H1 (cell line): Measurements from ENCODE around the gene HLTF. TPM values are rescaled to one million over a fixed set of nuclear protein-coding genes. Genes with fewer than 3 reads are reported as not detected.

Experiments used
- CTCF ChIA-PET: fragments of 300-600 bp; sonication (Branson Sonifier 250); formaldehyde crosslinking; loops from one replicate; lab custom pipeline; 2021; ENCODE audit not compliant: partially characterized antibody; lab: Charles Lee
- POLR2A ChIA-PET: fragments of 300-600 bp; sonication (Branson Sonifier 250); formaldehyde crosslinking; loops from one replicate; lab custom pipeline; 2021; ENCODE audit warnings: inconsistent platforms; ENCODE audit not compliant: partially characterized antibody; lab: Charles Lee
- DNase-seq, 2 experiments: peaks; one replicate each; pipeline versions ENCODE4 v3.0.0 to v3.0.0-alpha.2; 2010 to 2022; ENCODE audit warnings: low spot score in 2 of 2, low read depth in 1 of 2, mixed read lengths in 1 of 2
- FAIRE-seq: peaks from 2 replicates; lab custom pipeline; 2011; peaks lifted over from hg19 to GRCh38; lab: Jason Lieb, UNC
- H2AFZ ChIP-seq: 2 replicates; pipeline ENCODE4 v1.8.1; 2012; ENCODE audit warnings: low read length, inconsistent platforms
- H2AK5ac ChIP-seq: 2 replicates; pipeline ENCODE4 v1.6.1; 2013; ENCODE audit warnings: low read depth, low read length
- H2BK120ac ChIP-seq: replicated peaks from 2 replicates; pipeline ENCODE3; 2013; ENCODE audit warnings: low read depth, low read length, inconsistent platforms
- H2BK12ac ChIP-seq: 2 replicates; pipeline ENCODE4 v1.6.1; 2013; ENCODE audit warnings: low read depth, low read length
- H2BK15ac ChIP-seq: 2 replicates; pipeline ENCODE4 v1.6.1; 2013; ENCODE audit warnings: low read length
- H2BK20ac ChIP-seq: 2 replicates; pipeline ENCODE4 v1.6.1; 2013; ENCODE audit warnings: low read length
- H2BK5ac ChIP-seq: 2 replicates; pipeline ENCODE4 v1.6.1; 2013; ENCODE audit warnings: low read depth, low read length
- H3K14ac ChIP-seq: 2 replicates; pipeline ENCODE4 v1.6.1; 2013; ENCODE audit warnings: inconsistent platforms; ENCODE audit not compliant: insufficient read length
- H3K18ac ChIP-seq: 2 replicates; pipeline ENCODE4 v1.6.1; 2013; ENCODE audit warnings: low read length; ENCODE audit errors: extremely low read depth
- H3K23ac ChIP-seq: 2 replicates; pipeline ENCODE4 v1.6.1; 2013; ENCODE audit warnings: inconsistent platforms; ENCODE audit not compliant: insufficient read length
- H3K23me2 ChIP-seq: 2 replicates; pipeline ENCODE4 v1.6.1; 2013; ENCODE audit warnings: low read depth, low read length
- H3K27ac ChIP-seq: 2 replicates; pipeline ENCODE4 v1.6.1; 2011; ENCODE audit warnings: low read depth, low read length, inconsistent platforms
- H3K27me3 ChIP-seq, 4 experiments: replicated peaks in 1 of 4; 1 replicate in 1 of 4; 2 replicates in 3 of 4; pipeline versions ENCODE4 v1.6.1 to v1.8.1; 2011 to 2013; ENCODE audit warnings: low read length in 3 of 4, mild to moderate bottlenecking in 3 of 4, inconsistent platforms in 2 of 4, mixed read lengths in 2 of 4, moderate library complexity in 1 of 4; ENCODE audit not compliant: control insufficient read depth in 3 of 4, insufficient read depth in 3 of 4; ENCODE audit errors: extremely low read depth in 1 of 4
- H3K36me3 ChIP-seq, 4 experiments: 2 replicates each; pipeline versions ENCODE4 v1.6.1 to v1.8.1; 2011 to 2013; ENCODE audit warnings: mild to moderate bottlenecking in 4 of 4, low read length in 3 of 4, moderate library complexity in 2 of 4, control low read depth in 1 of 4, inconsistent platforms in 1 of 4; ENCODE audit not compliant: insufficient read depth in 4 of 4, control insufficient read depth in 2 of 4
- H3K4ac ChIP-seq: replicated peaks from 2 replicates; pipeline ENCODE3; 2013; ENCODE audit warnings: low read length, low read depth, mixed read lengths, inconsistent platforms; ENCODE audit not compliant: insufficient read length
- H3K4me1 ChIP-seq, 4 experiments: replicated peaks in 1 of 4; 1 replicate in 1 of 4; 2 replicates in 3 of 4; pipeline versions ENCODE4 v1.6.1 to v1.8.1; 2011 to 2013; ENCODE audit warnings: low read length in 3 of 4, inconsistent platforms in 2 of 4, mixed read lengths in 1 of 4; ENCODE audit not compliant: insufficient read depth in 4 of 4, control insufficient read depth in 3 of 4
- H3K4me2 ChIP-seq, 2 experiments: 2 replicates each; pipeline versions ENCODE4 v1.6.1 to v1.8.1; 2011 to 2013; ENCODE audit warnings: low read depth in 2 of 2, low read length in 2 of 2, control low read depth in 1 of 2, inconsistent platforms in 1 of 2, mild to moderate bottlenecking in 1 of 2; ENCODE audit not compliant: insufficient read depth in 1 of 2
- H3K4me3 ChIP-seq, 4 experiments: fragments of 200-600, 300-600 bp in 1 of 4; sonication (generic), shearing (Covaris generic), sonication (Bioruptor Twin) in 1 of 4; 2 replicates each; pipeline versions ENCODE4 v1.5.1 to v1.8.1; 2011 to 2016; ENCODE audit warnings: low read length in 4 of 4, low read depth in 3 of 4, control low read depth in 2 of 4, inconsistent platforms in 2 of 4, mild to moderate bottlenecking in 2 of 4, mixed read lengths in 1 of 4, moderate library complexity in 1 of 4; ENCODE audit not compliant: insufficient read depth in 2 of 4; ENCODE audit errors: extremely low read depth in 1 of 4
- H3K56ac ChIP-seq: replicated peaks from 2 replicates; pipeline ENCODE3; 2013; ENCODE audit warnings: low read depth, mild to moderate bottlenecking, mixed read lengths, low read length, inconsistent platforms; ENCODE audit not compliant: insufficient read length
- H3K79me1 ChIP-seq: 2 replicates; pipeline ENCODE4 v1.6.1; 2013; ENCODE audit warnings: low read depth, low read length, control low read depth
- H3K79me2 ChIP-seq, 2 experiments: 2 replicates each; pipeline versions ENCODE4 v1.6.1 to v1.8.1; 2012 to 2013; ENCODE audit warnings: low read length in 2 of 2, mild to moderate bottlenecking in 2 of 2, inconsistent platforms in 1 of 2; ENCODE audit not compliant: insufficient read depth in 2 of 2, control insufficient read depth in 1 of 2
- H3K9ac ChIP-seq, 4 experiments: replicated peaks in 1 of 4; 1 replicate in 1 of 4; 2 replicates in 3 of 4; pipeline versions ENCODE4 v1.6.1 to v1.8.1; 2011 to 2013; ENCODE audit warnings: low read depth in 3 of 4, low read length in 3 of 4, control low read depth in 2 of 4, mild to moderate bottlenecking in 2 of 4, moderate library complexity in 2 of 4, inconsistent platforms in 1 of 4; ENCODE audit errors: extremely low read depth in 1 of 4
- H3K9me3 ChIP-seq, 2 experiments: 2 replicates each; pipeline versions ENCODE4 v1.6.1 to v1.8.1; 2012 to 2013; ENCODE audit warnings: mild to moderate bottlenecking in 2 of 2, moderate library complexity in 2 of 2, control low read depth in 1 of 2, inconsistent platforms in 1 of 2, low read depth in 1 of 2, low read length in 1 of 2, mixed read lengths in 1 of 2; ENCODE audit not compliant: insufficient read depth in 2 of 2
- H4K20me1 ChIP-seq, 2 experiments: replicated peaks in 1 of 2; 2 replicates each; pipeline versions ENCODE3 to v1.8.1; 2011 to 2013; ENCODE audit warnings: inconsistent platforms in 2 of 2, low read length in 2 of 2, mild to moderate bottlenecking in 1 of 2; ENCODE audit not compliant: insufficient read depth in 2 of 2, control insufficient read depth in 1 of 2
- H4K5ac ChIP-seq: 2 replicates; pipeline ENCODE4 v1.6.1; 2013; ENCODE audit warnings: low read length, low read depth, mixed read lengths, inconsistent platforms; ENCODE audit not compliant: insufficient read length
- H4K8ac ChIP-seq: 2 replicates; pipeline ENCODE4 v1.8.0; 2013; ENCODE audit warnings: mild to moderate bottlenecking, moderate library complexity, low read length, inconsistent platforms; ENCODE audit not compliant: insufficient read depth; ENCODE audit errors: extremely low read depth
- H4K91ac ChIP-seq: replicated peaks from 2 replicates; pipeline ENCODE3; 2013; ENCODE audit warnings: low read length, mixed read lengths, inconsistent platforms; ENCODE audit not compliant: insufficient read length
- HDAC2 ChIP-seq, 2 experiments: fragments of 300-600 bp in 1 of 2; sonication (generic) in 1 of 2; IDR thresholded peaks; 2 replicates each; pipeline ENCODE4 v1.6.1; 2011 to 2012; ENCODE audit warnings: low read depth in 2 of 2, low read length in 2 of 2, mild to moderate bottlenecking in 2 of 2, moderate library complexity in 2 of 2, borderline replicate concordance in 1 of 2, inconsistent platforms in 1 of 2
- TAF7 ChIP-seq: optimal IDR thresholded peaks from 2 replicates; pipeline ENCODE3; 2011; ENCODE audit warnings: low read depth, mild to moderate bottlenecking, inconsistent platforms, low read length, moderate library complexity, borderline replicate concordance
- TEAD4 ChIP-seq: IDR thresholded peaks from 2 replicates; pipeline ENCODE4 v1.6.1; 2012; ENCODE audit warnings: low read depth, low read length, inconsistent platforms, mixed read lengths
- YY1 ChIP-seq: IDR thresholded peaks from 2 replicates; pipeline ENCODE4 v1.6.1; 2011; ENCODE audit warnings: low read depth, mild to moderate bottlenecking, low read length
- WGBS, 2 experiments: shearing (Covaris generic) in 1 of 2; methylation state at CpG; one replicate each; pipeline versions ENCODE4 v1.1.6 to v1.1.7; 2013 to 2015; ENCODE audit warnings: low lambda C conversion rate in 2 of 2, mixed read lengths in 2 of 2, inconsistent platforms in 1 of 2, low coverage in 1 of 2, missing lambda C conversion rate in 1 of 2; ENCODE audit not compliant: insufficient replicate concordance in 2 of 2, insufficient coverage in 1 of 2, insufficient read length in 1 of 2; ENCODE audit errors: extremely low coverage in 1 of 2, missing lambda C conversion rate in 1 of 2; 5-methylcytosine and 5-hydroxymethylcytosine counted together
- polyA plus RNA-seq, 7 experiments: library from polyadenylated mRNA; depleted of rRNA in 3 of 7; stranded (reverse) in 5 of 7; unstranded in 2 of 7; fragments of >200 nt in 5 of 7; fragments of 200-250 nt in 2 of 7; gene quantifications; 1 replicate in 5 of 7; 2 replicates in 1 of 7; 4 replicates in 1 of 7; pipeline versions ENCODE4 v1.2.1 to v1.2.3, GENCODE V29; 2011 to 2013; ENCODE audit warnings: missing spikeins in 2 of 7, mixed read lengths in 2 of 7
- total RNA-seq: library from RNA; stranded (reverse); fragmentation: NEBNext Ultra II Directional; extraction: Animal tissue kit (Norgen Biotek cat#: 25700); gene quantifications from 2 replicates; pipeline ENCODE4 v1.2.1, GENCODE V29; 2021

The HLTF gene
- total and polyA plus RNA-seq, 2 of the 8 experiments (the other 6 are each of a cell fraction or from before 2014, with no cell fraction given), result 18.1 to 60.3 TPM

DNA sequence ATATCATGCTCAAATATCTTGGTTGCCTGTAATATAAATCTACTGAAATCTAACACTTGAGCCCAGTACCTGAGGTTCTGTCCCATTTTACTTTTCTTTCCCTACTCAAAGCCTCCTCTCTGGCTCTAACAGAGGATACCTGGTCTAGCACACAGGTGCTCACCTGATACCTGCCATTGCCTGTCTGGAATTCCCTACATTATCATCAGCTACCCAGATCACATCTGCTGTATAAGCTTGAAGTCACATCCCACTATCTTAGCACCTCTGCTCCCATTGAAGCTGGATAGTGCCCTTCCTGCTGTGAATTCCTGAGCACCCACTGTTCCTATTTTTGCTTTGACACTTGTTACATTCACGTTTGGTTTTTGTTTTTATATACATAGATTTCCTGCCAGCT is 64.5 kb downstream of the HLTF start:
- no peak overlapping the region for H3K4me3 ChIP-seq
- peaks cover 2 to 20% (median 15%) of the 10 kb centered on the region in 4 experiments for H3K4me1 ChIP-seq
- no peak overlapping the region for H2BK12ac ChIP-seq
- no peak overlapping the region for H3K56ac ChIP-seq
- H3K23ac ChIP-seq, result no peak overlapping the region
- ChIA-PET POLR2A (interaction anchor here (0.6 to 1.5 kb wide), 4 partner anchors 12 to 873 kb away, joined by 3 to 7 read pairs (median 4); partner anchors contain the start of gene GYG1), CTCF (interaction anchor here (1.2 to 3.9 kb wide), 4 partner anchors 20 to 98 kb away, joined by 5 to 25 read pairs (median 6); no protein-coding TSS in a partner anchor)
- H2AK5ac ChIP-seq, result no peak overlapping the region
- H2BK15ac ChIP-seq, result no peak overlapping the region
- no peak overlapping the region for H3K9ac ChIP-seq
- H4K91ac ChIP-seq, result no peak overlapping the region
- H3K79me2 ChIP-seq, result no peaks in the 10 kb centered on the region
- peaks cover 0 to 43% (median 17%) of the 10 kb centered on the region in 4 experiments; a peak in 5 of 8 replicates for H3K36me3 ChIP-seq
- no peaks in the 10 kb centered on the region for H3K79me1 ChIP-seq
- no peak overlapping the region for H2BK20ac ChIP-seq
- H3K18ac ChIP-seq, result no peak overlapping the region
- H3K4ac ChIP-seq, result no peak overlapping the region
- H2BK5ac ChIP-seq, result peak overlapping the region; percentile 55; the same call in 1 of the 2 replicates
- DNase-seq (no peak), FAIRE-seq (no peak)
- H2BK120ac ChIP-seq, result peak overlapping the region; percentile 79
- TF ChIP-seq TAF7, result no peak
- no peak for TF ChIP-seq YY1
- TF ChIP-seq HDAC2 (IDR thresholded peaks at IDR 0.05; ENCODE audit: borderline replicate concordance in 1 of 2, low read depth in 2 of 2, low read length in 2 of 2), result no peak
- 0 out of 2 replicates have a peak, but pooled peaks have one; percentile 32 for TF ChIP-seq TEAD4
- no peaks in the 10 kb centered on the region for H4K20me1 ChIP-seq
- peaks cover 17 to 20% of the 10 kb centered on the region in 2 experiments for H3K9me3 ChIP-seq
- H4K8ac ChIP-seq, result no peak overlapping the region
- no peaks in the 10 kb centered on the region for H3K23me2 ChIP-seq
- H3K4me2 ChIP-seq, result peak overlapping the region; percentile 0 to 2; a peak in 1 of 4 replicates
- H3K27ac ChIP-seq, result no peak overlapping the region
- H3K27me3 ChIP-seq, result no peaks in the 10 kb centered on the region
- no peak overlapping the region for H2AFZ ChIP-seq
- WGBS, 2 experiments, result 34% methylated on average over 1 of the region's 1 CpG; no CpG with 5 or more reads in 1 of the 2 experiments
- no peak overlapping the region for H3K14ac ChIP-seq
- H4K5ac ChIP-seq, result no peak overlapping the region
